AG10803 (cell line): ENCODE results near the gene TNS3.
A peak's percentile ranks its signal among the peaks of the same experiment; 100 is the strongest.

Source experiments
- DNase-seq: peaks from one replicate; pipeline ENCODE4 v3.0.0; 2010; ENCODE audit warnings: low read depth
- H3K4me3 ChIP-seq: 2 replicates; pipeline ENCODE4 v1.5.1; 2011; ENCODE audit warnings: mild to moderate bottlenecking, low read length, control low read depth
- CTCF ChIP-seq: conservative IDR thresholded peaks from 2 replicates; pipeline ENCODE4 v1.5.1; 2011; ENCODE audit warnings: mild to moderate bottlenecking, low read length, control low read depth, inconsistent platforms

Gene TNS3

GRCh38 chr7:47428052-47428767 is 153.7 kb downstream of the TNS3 start:
- no peak overlapping the region for H3K4me3 ChIP-seq
- TF ChIP-seq CTCF = no peak
- DNase-seq = no peak

- no peak for DNase-seq
- no peak for TF ChIP-seq CTCF
- no peak overlapping the region for H3K4me3 ChIP-seq
Measured at GRCh38 chr7:47427051-47427643, 154.8 kb downstream of the TNS3 start.

DNA sequence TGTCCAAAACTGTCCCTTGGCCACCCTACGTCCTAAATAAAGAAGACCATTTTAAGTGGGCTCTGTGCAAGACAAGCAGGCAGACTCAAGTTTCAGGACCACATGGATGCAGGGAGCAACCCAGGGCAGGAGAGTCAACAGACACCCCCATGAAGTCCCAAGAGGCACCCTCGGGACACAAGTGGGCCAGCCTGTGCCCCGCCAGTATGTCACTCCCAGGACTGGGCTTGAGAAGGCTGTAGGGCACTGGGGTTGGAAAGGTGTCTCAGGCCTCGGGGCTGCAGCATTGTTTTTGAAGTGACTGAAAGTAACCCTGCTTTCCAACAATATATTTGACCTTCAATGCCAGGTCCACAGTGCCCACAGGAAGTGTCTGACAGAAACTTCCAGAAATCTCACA is 157.4 kb downstream of the TNS3 start:
- DNase-seq = no peak
- TF ChIP-seq CTCF = no peak
- H3K4me3 ChIP-seq = no peak overlapping the region

- DNase-seq = no peak
- no peak for TF ChIP-seq CTCF
- H3K4me3 ChIP-seq = no peak overlapping the region
Measured at GRCh38 chr7:47423196-47423595, 158.7 kb downstream of the TNS3 start.

- TF ChIP-seq CTCF = no peak
- H3K4me3 ChIP-seq = no peak overlapping the region
- DNase-seq = peak; percentile 16
Measured at GRCh38 chr7:47422611-47423010, 159.3 kb downstream of the TNS3 start.

DNA sequence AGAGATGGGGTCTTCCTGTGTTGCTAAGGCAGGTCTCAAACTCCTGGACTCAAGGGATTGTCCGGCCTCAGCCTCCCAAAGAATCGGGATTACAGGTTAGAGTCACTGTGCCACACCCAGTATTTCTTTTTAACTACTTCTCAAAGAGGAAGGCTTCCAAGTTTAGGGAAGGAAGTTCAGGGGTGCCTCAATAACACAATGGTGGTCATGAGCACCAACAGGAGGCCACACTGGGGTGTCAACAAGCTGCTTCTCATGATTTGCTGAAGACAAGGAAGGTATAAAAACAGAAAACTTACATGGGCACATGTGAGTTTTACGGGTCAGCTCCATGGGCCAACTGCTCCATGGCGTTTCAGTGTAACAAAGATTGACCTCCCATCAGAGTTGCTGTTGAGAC is 160.5 kb downstream of the TNS3 start:
- H3K4me3 ChIP-seq = no peak overlapping the region
- TF ChIP-seq CTCF = no peak
- no peak for DNase-seq

GRCh38 chr7:47420122-47420780 is 161.7 kb downstream of the TNS3 start:
- no peak overlapping the region for H3K4me3 ChIP-seq
- TF ChIP-seq CTCF = no peak
- DNase-seq = peak; percentile 11
